Stimulated activated CD4-positive, alpha-beta T cell treated with anti-CD3 and anti-CD28 coated beads, Interleukin-12 subunit alpha, Interleukin-12 subunit beta, amount 100 ng/mL, for 4 hours (primary cell): Measurements from ENCODE around the gene SETD7.

Source experiments
- DNase-seq: peaks from one replicate; pipeline ENCODE4 v3.0.0-alpha.2; 2020

The SETD7 gene

DNA sequence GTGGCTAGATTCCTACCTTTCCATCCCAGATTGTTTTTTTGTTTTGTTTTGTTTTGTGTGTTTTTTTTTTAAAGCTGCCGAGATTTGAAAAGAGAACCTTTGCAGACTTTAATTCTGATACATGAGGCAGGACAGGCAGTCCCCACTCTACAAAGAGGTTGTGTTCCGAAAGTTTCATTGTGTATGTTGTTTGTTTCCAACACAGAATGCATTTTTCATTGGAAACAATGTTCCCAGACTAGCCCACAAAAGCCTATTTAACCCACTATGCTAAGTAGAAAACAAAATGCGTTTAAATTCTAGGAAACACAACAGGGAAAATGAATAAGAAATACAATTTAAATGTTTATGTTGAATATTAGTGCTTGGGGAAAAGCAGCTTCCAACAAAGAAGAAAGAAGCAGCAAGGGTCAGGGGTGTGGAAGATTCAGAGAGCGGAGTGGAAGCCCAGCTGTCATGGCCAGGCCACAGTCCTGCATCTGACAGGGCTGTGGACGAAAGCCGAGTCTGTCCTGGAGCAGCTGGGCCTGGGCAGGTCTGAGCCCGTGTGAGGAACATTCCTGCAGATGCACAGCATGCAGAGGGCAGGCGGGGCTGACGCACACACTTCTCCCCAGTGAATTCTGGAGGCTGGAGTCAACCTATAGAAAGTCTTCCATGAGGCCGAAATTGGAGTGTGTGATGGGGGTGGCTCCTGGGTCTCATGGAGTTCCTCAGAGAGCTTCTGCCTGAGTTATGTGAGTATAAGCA, 12.4 kb upstream of the SETD7 start:
- no peak for DNase-seq

GRCh38 chr4:139567159-139567870, 11.3 kb upstream of the SETD7 start:
- no peak for DNase-seq

- DNase-seq, result no peak
Observed at GRCh38 chr4:139564502-139564901, 8.5 kb upstream of the SETD7 start.

DNA sequence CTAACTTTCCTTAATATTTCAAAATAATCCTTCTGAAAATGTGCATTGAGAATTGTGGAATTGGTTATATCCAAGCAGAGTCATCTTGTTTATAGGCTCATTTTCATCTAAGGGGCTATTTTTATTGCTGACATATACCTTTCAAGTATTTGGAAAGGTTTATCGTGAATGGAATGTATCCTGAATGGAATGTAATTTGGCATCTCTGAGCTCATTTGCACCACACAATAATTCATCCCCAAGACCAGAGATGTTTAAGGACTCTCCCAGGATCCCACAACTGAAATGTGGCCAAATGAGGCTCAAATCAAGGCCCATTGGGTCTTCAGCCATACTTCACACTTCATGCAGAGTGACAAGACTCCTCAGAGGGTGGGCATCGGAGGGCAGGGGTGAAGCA, 7.5 kb upstream of the SETD7 start:
- DNase-seq, result no peak

GRCh38 chr4:139562839-139563238, 6.8 kb upstream of the SETD7 start:
- DNase-seq, result no peak

GRCh38 chr4:139562067-139562684, 6.2 kb upstream of the SETD7 start:
- DNase-seq, result no peak

DNA sequence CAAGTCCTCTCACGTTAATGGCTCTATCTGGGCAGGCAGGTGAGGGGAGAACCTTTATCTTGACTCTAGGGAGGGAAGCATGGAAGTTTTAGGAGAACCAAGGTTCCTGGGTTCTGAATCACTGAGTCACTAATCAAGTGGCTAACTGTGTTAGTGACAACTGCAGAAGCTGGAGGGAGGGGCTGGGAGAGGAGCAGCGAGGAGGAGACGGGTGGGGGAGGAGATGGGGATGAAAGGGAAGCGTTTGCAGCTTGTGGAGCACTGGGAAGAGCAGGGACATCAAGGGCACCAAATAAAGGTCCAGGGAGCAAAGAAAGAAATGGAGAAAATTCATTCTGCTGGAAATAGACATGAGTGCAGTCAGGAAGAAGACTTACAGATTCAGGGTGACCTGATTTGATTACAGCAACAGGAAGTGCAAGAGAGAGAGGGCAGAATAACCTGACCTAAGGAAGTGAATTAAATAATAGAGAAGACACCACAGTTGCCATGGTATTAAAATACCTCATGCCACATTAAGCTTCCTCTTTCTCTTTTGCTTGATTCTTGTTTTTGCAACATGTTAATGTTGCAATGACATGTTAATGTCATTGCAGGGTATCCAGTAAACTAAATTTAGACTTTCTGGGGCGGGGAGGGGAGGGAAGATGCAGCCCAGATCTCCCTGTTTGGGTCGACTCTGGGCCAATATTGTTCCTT, 4.5 kb upstream of the SETD7 start:
- DNase-seq, result no peak

- DNase-seq, result no peak
Observed at GRCh38 chr4:139559687-139560086, 3.7 kb upstream of the SETD7 start.

- no peak for DNase-seq
Observed at GRCh38 chr4:139559089-139559479, 3.1 kb upstream of the SETD7 start.

DNA sequence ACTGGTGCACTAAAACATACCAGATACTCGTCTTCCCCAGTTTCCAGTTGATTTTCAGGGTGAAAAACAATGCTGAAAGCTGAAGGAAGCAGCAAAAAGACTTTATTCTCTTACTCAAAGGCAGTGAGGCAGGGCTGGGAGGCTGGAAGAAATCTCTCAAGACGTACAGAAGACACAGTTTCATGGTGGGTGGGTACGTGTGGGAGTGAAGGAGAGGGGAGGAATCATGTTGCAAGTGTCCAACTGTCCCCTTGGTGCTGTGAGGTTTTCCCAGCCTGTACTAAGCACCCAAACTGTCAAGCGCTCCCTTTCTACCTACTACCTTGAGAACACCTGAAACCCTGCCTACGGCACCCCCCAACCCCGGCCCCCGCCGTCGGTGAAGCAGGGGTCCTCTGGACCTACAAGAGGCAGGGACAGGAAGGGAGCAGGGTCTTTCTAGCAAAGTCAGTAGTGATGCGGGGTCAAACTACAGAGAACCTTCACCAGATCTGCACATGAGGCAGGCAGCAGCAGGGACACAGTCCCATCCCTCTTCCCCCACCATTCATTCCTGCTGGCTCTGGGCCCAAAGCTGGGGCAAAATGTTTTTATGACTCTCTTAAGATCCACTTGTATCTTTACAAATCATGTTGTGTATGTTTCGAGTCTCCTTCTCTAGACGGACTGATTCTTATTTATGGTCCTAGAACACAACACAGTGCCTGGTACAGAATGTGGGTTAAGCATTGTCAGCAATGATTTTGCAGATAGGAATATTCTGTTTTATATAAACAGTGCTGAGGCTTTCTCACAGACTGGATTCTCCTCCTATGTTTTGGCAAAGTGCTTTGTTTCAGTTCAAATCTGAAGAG, 2.4 kb upstream of the SETD7 start:
- no peak for DNase-seq

DNA sequence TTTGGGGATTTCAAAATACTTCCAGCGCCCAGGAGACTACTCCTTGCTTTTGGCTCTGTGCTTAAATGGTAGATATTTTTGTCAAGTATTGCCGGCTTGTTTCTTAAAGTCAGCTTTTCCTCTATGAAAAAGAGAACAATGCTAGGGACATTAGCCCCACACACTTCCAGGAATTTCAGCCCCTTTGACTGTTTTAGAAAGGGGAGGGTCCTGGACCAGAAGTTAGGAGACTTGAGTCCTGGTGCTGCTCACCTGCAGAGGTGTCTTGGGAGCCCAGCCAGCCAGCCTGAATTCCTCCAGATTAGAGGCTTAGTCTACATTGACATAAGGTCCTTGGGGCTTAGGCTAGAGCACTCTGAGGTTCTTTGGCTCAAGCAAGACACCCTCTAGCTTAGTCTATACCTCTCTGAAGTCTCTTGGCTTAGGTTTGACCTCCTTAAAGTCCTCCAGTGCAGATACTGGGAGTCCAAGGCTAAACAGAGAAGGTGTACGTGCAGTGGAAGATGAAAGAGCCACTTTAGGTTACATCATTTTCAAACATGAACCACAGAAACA, 1.6 kb upstream of the SETD7 start:
- no peak for DNase-seq

GRCh38 chr4:139556724-139557555, 921 bp upstream of the SETD7 start:
- DNase-seq, result peak; percentile 45

DNA sequence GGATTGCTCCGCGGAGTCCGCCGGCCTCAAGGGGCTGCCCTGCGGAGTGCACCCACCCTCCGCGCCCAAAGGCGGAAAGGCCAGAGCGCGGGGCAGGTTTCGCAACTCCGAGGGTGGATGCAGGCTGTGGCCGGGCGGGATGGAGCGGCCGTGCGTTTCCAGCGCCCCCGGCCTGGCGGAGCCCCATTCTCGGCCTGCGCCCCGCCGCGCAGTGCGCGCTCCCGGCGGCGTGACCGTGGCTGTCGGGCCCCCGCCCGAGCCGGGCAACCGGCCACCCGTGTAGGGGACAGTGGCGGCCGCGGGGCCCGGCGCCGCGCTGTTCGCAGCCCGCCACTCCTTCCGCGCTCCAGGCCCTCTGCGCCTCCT, 331 bp downstream of the SETD7 start:
- no peak for DNase-seq

DNA sequence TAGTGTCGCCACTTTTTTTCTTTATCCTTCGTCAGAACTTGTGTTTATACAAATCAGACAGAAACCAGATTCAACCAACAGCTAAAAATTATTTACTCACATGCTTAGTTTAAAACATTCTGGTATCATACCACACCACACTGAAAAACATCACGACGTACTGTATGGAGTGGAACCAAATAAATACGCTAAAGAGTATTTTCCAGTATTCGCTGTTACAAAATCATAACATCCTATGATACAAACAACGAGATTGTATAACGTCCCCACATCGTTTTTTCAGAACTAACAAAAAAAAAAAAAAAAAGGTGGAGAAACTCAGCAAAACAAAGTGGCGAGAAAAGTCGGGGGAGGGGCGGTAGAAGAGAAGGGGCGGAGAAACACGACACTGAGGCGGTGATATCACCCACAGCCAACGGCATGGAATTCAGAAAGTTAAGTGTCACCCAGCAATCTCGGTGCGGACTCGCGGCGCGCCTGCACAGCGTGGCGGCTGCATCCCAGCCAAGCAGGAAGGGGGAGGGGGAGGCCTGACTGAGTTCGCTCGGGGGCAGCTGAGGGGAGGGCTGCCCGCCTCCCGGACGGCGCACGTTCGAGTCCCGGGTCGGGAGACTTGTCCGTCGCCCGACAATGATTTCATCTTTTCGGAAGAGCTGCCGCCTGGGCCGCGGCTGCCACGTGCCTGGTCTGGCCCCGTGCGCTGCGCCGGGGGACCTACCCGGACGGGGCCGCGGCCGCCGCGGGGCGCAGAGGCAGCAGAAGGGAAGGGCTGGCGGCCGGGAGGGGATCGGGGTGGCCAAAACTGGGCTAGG, 920 bp downstream of the SETD7 start:
- DNase-seq, result peak; percentile 73

- no peak for DNase-seq
Observed at GRCh38 chr4:139554642-139554892, 1.5 kb downstream of the SETD7 start.

GRCh38 chr4:139553751-139554641, 2.0 kb downstream of the SETD7 start:
- DNase-seq, result no peak

GRCh38 chr4:139552517-139553307, 3.3 kb downstream of the SETD7 start:
- no peak for DNase-seq

DNA sequence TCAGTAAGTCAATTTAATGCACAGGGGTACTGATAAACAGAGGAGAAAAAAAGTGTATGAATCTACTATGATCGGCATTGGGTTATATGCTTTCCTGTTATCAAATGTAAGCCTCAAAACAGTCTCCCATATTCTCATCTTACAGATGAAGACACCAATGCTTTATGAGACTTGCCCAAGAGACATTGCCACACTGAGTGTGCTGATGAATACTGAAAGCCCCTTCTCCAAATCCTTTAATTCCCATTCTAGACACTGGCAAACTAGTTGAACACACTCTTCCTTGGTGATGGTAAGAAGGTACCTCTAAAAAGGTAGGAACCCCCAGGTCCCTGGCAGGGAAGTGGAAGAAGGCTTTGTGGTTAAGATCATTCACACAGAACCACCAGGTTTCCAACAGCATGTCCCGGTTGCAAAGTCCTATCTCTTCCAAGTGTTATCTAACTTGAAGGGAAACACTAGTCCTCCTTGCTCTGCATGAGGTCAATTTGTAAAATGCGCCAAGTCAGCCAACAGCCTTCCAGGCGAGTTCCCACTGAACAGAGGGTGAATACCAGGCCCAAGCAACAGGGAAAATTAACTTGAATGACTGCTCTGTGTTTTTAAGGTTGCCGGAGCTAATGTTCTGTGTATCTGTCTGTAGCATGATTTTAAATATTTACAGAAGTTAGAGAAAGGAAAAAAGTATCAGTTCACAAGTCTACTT, 5.1 kb downstream of the SETD7 start:
- no peak for DNase-seq
